HepG2 (cell line): ENCODE results near the gene MRAP. TPM values are rescaled to one million over a fixed set of nuclear protein-coding genes. Genes with fewer than 3 reads are reported as not detected.

ENCODE experiments used
- CCAR2 ChIP-seq: fragments of 200-400 bp; formaldehyde crosslinking; optimal IDR thresholded peaks from 2 replicates; pipeline ENCODE3; 2018; ENCODE audit warnings: low read depth, mild to moderate bottlenecking, low read length, moderate library complexity
- EED ChIP-seq: sonication (generic); formaldehyde crosslinking; IDR thresholded peaks from 2 replicates; pipeline ENCODE4 v1.5.0; 2020; ENCODE audit warnings: mild to moderate bottlenecking, missing genetic modification reagents
- EHMT2 ChIP-seq: fragments of 200-600 bp; sonication (generic); IDR thresholded peaks from 2 replicates; pipeline ENCODE4 v1.7.0; 2017; ENCODE audit warnings: antibody characterized with exemption, low read depth, low read length, borderline replicate concordance
- KDM3A ChIP-seq: IDR thresholded peaks from 2 replicates; pipeline ENCODE4 v1.6.1; 2018; ENCODE audit warnings: low read depth, missing compliant biosample characterization
- KLF11 ChIP-seq: IDR thresholded peaks from 2 replicates; pipeline ENCODE4 v1.6.1; 2016; ENCODE audit warnings: missing compliant biosample characterization
- MAF1 ChIP-seq: sonication (generic); formaldehyde crosslinking; IDR thresholded peaks from 2 replicates; pipeline ENCODE4 v1.5.0; 2020; ENCODE audit warnings: missing genetic modification reagents, borderline replicate concordance
- PLRG1 ChIP-seq: fragments of 450-650 bp; conservative IDR thresholded peaks from 2 replicates; pipeline ENCODE4 v1.6.1; 2016
- RBAK ChIP-seq: sonication (generic); formaldehyde crosslinking; IDR thresholded peaks from 2 replicates; pipeline ENCODE4 v1.5.1; 2020; ENCODE audit warnings: mild to moderate bottlenecking, missing genetic modification reagents
- RFXAP ChIP-seq: sonication (generic); formaldehyde crosslinking; IDR thresholded peaks from 2 replicates; pipeline ENCODE4 v1.4.0; 2020; ENCODE audit warnings: missing genetic modification reagents, borderline replicate concordance
- SALL1 ChIP-seq: sonication (generic); formaldehyde crosslinking; IDR thresholded peaks from 2 replicates; pipeline ENCODE4 v1.8.0; 2022; ENCODE audit warnings: mild to moderate bottlenecking, missing genetic modification reagents
- TCF7L2 ChIP-seq: IDR thresholded peaks from 2 replicates; pipeline ENCODE4 v1.6.1; 2011; ENCODE audit warnings: mild to moderate bottlenecking, low read depth, low read length, moderate library complexity
- U2AF2 ChIP-seq: fragments of 200-400 bp; formaldehyde crosslinking; IDR thresholded peaks from 2 replicates; pipeline ENCODE4 v1.6.1; 2017; ENCODE audit warnings: low read depth, mild to moderate bottlenecking, low read length
- ZFAT ChIP-seq: sonication (generic); formaldehyde crosslinking; conservative IDR thresholded peaks from 2 replicates; pipeline ENCODE4 v1.8.1; 2023; ENCODE audit warnings: missing genetic modification reagents, inconsistent platforms
- ZNF160 ChIP-seq: sonication (generic); formaldehyde crosslinking; IDR thresholded peaks from 2 replicates; pipeline ENCODE4 v1.8.0; 2022; ENCODE audit warnings: mild to moderate bottlenecking, inconsistent platforms, missing genetic modification reagents
- ZNF383 ChIP-seq: sonication (generic); formaldehyde crosslinking; IDR thresholded peaks from 2 replicates; pipeline ENCODE4 v1.4.0; 2020; ENCODE audit warnings: missing genetic modification reagents, mild to moderate bottlenecking, borderline replicate concordance
- ZNF570 ChIP-seq: sonication (generic); formaldehyde crosslinking; IDR thresholded peaks from 2 replicates; pipeline ENCODE4 v1.4.0; 2020; ENCODE audit warnings: mild to moderate bottlenecking, missing genetic modification reagents, borderline replicate concordance
- ZNF644 ChIP-seq: IDR thresholded peaks from 2 replicates; pipeline ENCODE4 v1.6.1; 2016; ENCODE audit warnings: low read depth
- polyA plus RNA-seq, 8 experiments: library from polyadenylated mRNA; depleted of rRNA in 3 of 8; stranded (reverse) in 7 of 8; unstranded in 1 of 8; fragments of >200 nt; fragmentation: Illumina TruSeq in 4 of 8; extraction: Trizol in 4 of 8; gene quantifications; 2 replicates each; pipeline versions ENCODE4 v1.2.1 to v1.2.3, GENCODE V29; 2011 to 2016; ENCODE audit warnings: low read depth in 4 of 8, missing spikeins in 1 of 8, mixed read lengths in 1 of 8; ENCODE audit not compliant: insufficient read depth in 1 of 8
- total RNA-seq, 5 experiments: library from RNA; depleted of rRNA; stranded (reverse); fragments of >200 nt; fragmentation: Illumina TruSeq; extraction: Trizol; gene quantifications; 2 replicates each; pipeline ENCODE4 v1.2.3, GENCODE V29; 2016; ENCODE audit warnings: low read depth in 1 of 5
- TF ChIP-seq, protein P1 (sequence below): IDR thresholded peaks from 2 replicates; pipeline ENCODE4 v1.6.1; 2018; ENCODE audit warnings: missing genetic modification reagents
- TF ChIP-seq, protein P2 (sequence below), 2 experiments: fragments of 450-650 bp in 1 of 2; sonication (generic) in 1 of 2; formaldehyde crosslinking; IDR thresholded peaks; 2 replicates each; pipeline versions ENCODE4 v1.5.0 to v1.8.0; 2020 to 2022; ENCODE audit warnings: mild to moderate bottlenecking in 1 of 2, missing genetic modification reagents in 1 of 2
- TF ChIP-seq, protein P3 (sequence below): sonication (generic); formaldehyde crosslinking; IDR thresholded peaks from 2 replicates; pipeline ENCODE4 v1.4.0; 2020; ENCODE audit warnings: missing genetic modification reagents
- TF ChIP-seq, protein P4 (sequence below): sonication (generic); formaldehyde crosslinking; conservative IDR thresholded peaks from 2 replicates; pipeline ENCODE4 v1.4.0; 2020; ENCODE audit warnings: missing genetic modification reagents
- TF ChIP-seq, protein P5 (sequence below): sonication (generic); formaldehyde crosslinking; IDR thresholded peaks from 2 replicates; pipeline ENCODE4 v1.4.0; 2020; ENCODE audit warnings: missing genetic modification reagents
- TF ChIP-seq, protein P6 (sequence below): sonication (generic); formaldehyde crosslinking; conservative IDR thresholded peaks from 2 replicates; pipeline ENCODE4 v1.4.0; 2020; ENCODE audit warnings: missing genetic modification reagents

Gene MRAP
- total and polyA plus RNA-seq, 2 of the 13 experiments (the other 11 are each of a cell fraction or from before 2014, with no cell fraction given), result 0.46 to 1.2 TPM

DNA sequence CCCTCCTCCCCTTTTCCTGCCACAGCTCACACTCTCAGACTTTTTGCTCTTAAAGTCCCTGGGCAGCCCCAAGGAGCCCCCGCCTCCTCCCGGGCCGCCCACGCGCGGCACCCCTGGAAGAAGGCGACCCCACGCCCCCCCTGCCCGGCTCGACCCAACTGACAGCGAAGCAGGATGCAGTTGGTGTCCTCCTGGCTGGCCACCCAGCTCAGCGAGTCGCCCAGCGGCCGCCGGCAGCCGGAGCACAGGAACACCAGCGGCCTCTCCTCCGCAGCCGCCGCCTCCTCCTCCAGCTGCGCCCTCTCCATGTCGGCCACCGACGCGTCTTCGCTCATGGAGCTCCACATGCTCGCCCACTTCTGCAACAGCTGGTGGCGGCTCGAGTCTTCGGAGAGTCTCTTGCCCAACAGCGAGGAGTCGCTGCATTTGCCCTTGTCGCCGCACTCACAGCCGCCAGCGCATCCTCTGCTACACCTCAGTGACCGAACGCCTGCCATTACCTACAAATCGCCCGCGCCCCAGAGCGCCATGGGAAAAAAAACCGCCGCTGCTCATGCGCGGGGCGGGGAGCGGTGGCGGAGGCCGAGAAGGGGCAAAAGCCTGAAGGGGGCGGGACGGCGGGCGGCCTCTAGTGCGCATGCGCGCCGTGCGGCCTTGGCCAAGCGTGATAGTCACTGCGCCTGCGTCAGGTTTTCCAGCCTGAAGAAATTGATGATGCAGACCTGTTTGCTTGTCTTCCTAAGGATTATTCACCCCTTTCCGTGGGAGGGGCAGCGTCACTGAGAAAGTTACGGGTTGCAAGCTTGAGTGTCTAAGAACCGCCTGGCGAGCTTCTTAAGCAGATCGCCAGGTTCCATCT is 19.9 kb upstream of the MRAP start, which contains the start of gene MIS18A (continued):
- TF ChIP-seq EED (CRISPR knock-in tag) (no peak), ZNF160 (peak; percentile 56), KDM3A (CRISPR knock-in tag) (no peak), ZNF570 (CRISPR knock-in tag) (no peak), CCAR2 (no peak), SALL1 (CRISPR knock-in tag) (peak; percentile 79), ZNF383 (CRISPR knock-in tag) (no peak), U2AF2 (no peak), KLF11 (CRISPR knock-in tag) (no peak), ZNF644 (no peak), RFXAP (CRISPR knock-in tag) (no peak), TCF7L2 (no peak), EHMT2 (no peak), RBAK (CRISPR knock-in tag) (no peak), ZFAT (CRISPR knock-in tag) (no peak), MAF1 (peak; percentile 31; the same call in 1 of the 2 replicates), PLRG1 (no peak)
- TF ChIP-seq, protein P1, sequence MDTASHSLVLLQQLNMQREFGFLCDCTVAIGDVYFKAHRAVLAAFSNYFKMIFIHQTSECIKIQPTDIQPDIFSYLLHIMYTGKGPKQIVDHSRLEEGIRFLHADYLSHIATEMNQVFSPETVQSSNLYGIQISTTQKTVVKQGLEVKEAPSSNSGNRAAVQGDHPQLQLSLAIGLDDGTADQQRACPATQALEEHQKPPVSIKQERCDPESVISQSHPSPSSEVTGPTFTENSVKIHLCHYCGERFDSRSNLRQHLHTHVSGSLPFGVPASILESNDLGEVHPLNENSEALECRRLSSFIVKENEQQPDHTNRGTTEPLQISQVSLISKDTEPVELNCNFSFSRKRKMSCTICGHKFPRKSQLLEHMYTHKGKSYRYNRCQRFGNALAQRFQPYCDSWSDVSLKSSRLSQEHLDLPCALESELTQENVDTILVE (CRISPR knock-in tag), result no peak
- TF ChIP-seq, protein P2, sequence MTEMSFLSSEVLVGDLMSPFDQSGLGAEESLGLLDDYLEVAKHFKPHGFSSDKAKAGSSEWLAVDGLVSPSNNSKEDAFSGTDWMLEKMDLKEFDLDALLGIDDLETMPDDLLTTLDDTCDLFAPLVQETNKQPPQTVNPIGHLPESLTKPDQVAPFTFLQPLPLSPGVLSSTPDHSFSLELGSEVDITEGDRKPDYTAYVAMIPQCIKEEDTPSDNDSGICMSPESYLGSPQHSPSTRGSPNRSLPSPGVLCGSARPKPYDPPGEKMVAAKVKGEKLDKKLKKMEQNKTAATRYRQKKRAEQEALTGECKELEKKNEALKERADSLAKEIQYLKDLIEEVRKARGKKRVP (CRISPR knock-in tag; IDR thresholded peaks at IDR 0.05), result peak in 1 of 2 experiments; percentile 45; a peak in 1 of 4 replicates
- TF ChIP-seq, protein P3, sequence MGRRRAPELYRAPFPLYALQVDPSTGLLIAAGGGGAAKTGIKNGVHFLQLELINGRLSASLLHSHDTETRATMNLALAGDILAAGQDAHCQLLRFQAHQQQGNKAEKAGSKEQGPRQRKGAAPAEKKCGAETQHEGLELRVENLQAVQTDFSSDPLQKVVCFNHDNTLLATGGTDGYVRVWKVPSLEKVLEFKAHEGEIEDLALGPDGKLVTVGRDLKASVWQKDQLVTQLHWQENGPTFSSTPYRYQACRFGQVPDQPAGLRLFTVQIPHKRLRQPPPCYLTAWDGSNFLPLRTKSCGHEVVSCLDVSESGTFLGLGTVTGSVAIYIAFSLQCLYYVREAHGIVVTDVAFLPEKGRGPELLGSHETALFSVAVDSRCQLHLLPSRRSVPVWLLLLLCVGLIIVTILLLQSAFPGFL, result no peak
- TF ChIP-seq, protein P4, sequence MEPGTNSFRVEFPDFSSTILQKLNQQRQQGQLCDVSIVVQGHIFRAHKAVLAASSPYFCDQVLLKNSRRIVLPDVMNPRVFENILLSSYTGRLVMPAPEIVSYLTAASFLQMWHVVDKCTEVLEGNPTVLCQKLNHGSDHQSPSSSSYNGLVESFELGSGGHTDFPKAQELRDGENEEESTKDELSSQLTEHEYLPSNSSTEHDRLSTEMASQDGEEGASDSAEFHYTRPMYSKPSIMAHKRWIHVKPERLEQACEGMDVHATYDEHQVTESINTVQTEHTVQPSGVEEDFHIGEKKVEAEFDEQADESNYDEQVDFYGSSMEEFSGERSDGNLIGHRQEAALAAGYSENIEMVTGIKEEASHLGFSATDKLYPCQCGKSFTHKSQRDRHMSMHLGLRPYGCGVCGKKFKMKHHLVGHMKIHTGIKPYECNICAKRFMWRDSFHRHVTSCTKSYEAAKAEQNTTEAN (CRISPR knock-in tag), result no peak
- TF ChIP-seq, protein P5, sequence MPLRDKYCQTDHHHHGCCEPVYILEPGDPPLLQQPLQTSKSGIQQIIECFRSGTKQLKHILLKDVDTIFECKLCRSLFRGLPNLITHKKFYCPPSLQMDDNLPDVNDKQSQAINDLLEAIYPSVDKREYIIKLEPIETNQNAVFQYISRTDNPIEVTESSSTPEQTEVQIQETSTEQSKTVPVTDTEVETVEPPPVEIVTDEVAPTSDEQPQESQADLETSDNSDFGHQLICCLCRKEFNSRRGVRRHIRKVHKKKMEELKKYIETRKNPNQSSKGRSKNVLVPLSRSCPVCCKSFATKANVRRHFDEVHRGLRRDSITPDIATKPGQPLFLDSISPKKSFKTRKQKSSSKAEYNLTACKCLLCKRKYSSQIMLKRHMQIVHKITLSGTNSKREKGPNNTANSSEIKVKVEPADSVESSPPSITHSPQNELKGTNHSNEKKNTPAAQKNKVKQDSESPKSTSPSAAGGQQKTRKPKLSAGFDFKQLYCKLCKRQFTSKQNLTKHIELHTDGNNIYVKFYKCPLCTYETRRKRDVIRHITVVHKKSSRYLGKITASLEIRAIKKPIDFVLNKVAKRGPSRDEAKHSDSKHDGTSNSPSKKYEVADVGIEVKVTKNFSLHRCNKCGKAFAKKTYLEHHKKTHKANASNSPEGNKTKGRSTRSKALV (CRISPR knock-in tag), result no peak
- TF ChIP-seq, protein P6, sequence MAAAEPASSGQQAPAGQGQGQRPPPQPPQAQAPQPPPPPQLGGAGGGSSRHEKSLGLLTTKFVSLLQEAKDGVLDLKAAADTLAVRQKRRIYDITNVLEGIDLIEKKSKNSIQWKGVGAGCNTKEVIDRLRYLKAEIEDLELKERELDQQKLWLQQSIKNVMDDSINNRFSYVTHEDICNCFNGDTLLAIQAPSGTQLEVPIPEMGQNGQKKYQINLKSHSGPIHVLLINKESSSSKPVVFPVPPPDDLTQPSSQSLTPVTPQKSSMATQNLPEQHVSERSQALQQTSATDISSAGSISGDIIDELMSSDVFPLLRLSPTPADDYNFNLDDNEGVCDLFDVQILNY (CRISPR knock-in tag), result peak; percentile 99
